HG02571 (cell line): Measurements from ENCODE around the gene ADAD2.

Experiments
- ATAC-seq: cut with Tn5 transposase; IDR thresholded peaks from one replicate; pipeline ENCODE4 v1.9.1; 2021; ENCODE audit warnings: mild to moderate bottlenecking, moderate library complexity; ENCODE audit not compliant: unreplicated experiment

Gene ADAD2

GRCh38 chr16:84220851-84221250, 29.9 kb downstream of the ADAD2 start:
- ATAC-seq: no peak

- no peak for ATAC-seq
These were observed 32.5 kb downstream of the ADAD2 start for GRCh38 chr16:84223456-84223855.

GRCh38 chr16:84224554-84224953, 33.6 kb downstream of the ADAD2 start:
- no peak for ATAC-seq

- ATAC-seq: no peak
These were observed 34.2 kb downstream of the ADAD2 start for GRCh38 chr16:84225126-84225525.

GRCh38 chr16:84225571-84225970, 34.6 kb downstream of the ADAD2 start:
- no peak for ATAC-seq

- ATAC-seq: no peak
These were observed 35.1 kb downstream of the ADAD2 start for GRCh38 chr16:84226026-84226425.

GRCh38 chr16:84227548-84227947, 36.6 kb downstream of the ADAD2 start:
- no peak for ATAC-seq

- ATAC-seq: no peak
These were observed 37.4 kb downstream of the ADAD2 start for GRCh38 chr16:84228256-84228838.

GRCh38 chr16:84229471-84229870, 38.5 kb downstream of the ADAD2 start:
- ATAC-seq: no peak

- ATAC-seq: no peak
These were observed 41.1 kb downstream of the ADAD2 start for GRCh38 chr16:84232060-84232459.

GRCh38 chr16:84232969-84233368, 42.0 kb downstream of the ADAD2 start:
- no peak for ATAC-seq

- no peak for ATAC-seq
These were observed 42.8 kb downstream of the ADAD2 start for GRCh38 chr16:84233748-84234147.

GRCh38 chr16:84234321-84235241, 43.6 kb downstream of the ADAD2 start:
- ATAC-seq: no peak

- ATAC-seq: no peak
These were observed 45.7 kb downstream of the ADAD2 start for GRCh38 chr16:84236671-84237070.

GRCh38 chr16:84237994-84238750, 47.2 kb downstream of the ADAD2 start:
- no peak for ATAC-seq

GRCh38 chr16:84239141-84239769, 48.3 kb downstream of the ADAD2 start:
- ATAC-seq: no peak

- ATAC-seq: no peak
These were observed 49.0 kb downstream of the ADAD2 start, which contains the start of gene KCNG4 for GRCh38 chr16:84239909-84240308. Gene KCNG4 (minus strand): TSS chr16:84240012. CDS start chr16:84237485, 2,527 bp downstream.

GRCh38 chr16:84240455-84240854, 49.5 kb downstream of the ADAD2 start:
- no peak for ATAC-seq

GRCh38 chr16:84241778-84242177, 50.8 kb downstream of the ADAD2 start:
- no peak for ATAC-seq

GRCh38 chr16:84242839-84243238, 51.9 kb downstream of the ADAD2 start:
- no peak for ATAC-seq

- ATAC-seq: no peak
These were observed 52.8 kb downstream of the ADAD2 start for GRCh38 chr16:84243732-84244131.
